NOMO-1 (cell line): ENCODE data around the gene TRIM32.
A peak's percentile ranks its signal among the peaks of the same experiment; 100 is the strongest.
"Not testable (repeated sequence)": the region's sequence is repeated elsewhere in the genome, so short reads cannot be mapped to it uniquely, and the experiment has no call there.

Source experiments
- DNase-seq, 2 experiments: peaks; one replicate each; lab custom pipeline; 2025; ENCODE audit not compliant: unreplicated experiment in 2 of 2; lab: John Stamatoyannopoulos, UW

The TRIM32 gene

GRCh38 chr9:116674210-116674980, 12.7 kb upstream of the TRIM32 start:
- no peak for DNase-seq

DNA sequence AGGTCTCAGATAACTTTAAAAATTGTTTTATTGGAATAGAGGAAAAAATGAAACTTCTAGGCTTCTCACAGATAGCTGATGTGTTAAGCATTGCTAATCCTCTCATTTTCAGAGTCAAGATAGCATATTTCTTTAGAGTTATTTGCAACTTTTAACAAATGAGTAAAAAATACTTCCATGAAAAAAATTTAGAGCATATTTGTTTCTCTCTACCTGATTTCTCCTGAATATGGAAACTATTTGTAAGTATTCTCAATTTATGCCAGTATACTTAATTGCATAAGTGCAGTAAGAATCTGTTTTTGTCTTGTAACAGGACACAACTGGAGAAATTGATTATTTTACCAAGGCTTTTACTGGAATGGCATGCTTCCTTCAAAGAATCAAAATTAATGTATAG, 3.6 kb upstream of the TRIM32 start:
- DNase-seq, result no peak

DNA sequence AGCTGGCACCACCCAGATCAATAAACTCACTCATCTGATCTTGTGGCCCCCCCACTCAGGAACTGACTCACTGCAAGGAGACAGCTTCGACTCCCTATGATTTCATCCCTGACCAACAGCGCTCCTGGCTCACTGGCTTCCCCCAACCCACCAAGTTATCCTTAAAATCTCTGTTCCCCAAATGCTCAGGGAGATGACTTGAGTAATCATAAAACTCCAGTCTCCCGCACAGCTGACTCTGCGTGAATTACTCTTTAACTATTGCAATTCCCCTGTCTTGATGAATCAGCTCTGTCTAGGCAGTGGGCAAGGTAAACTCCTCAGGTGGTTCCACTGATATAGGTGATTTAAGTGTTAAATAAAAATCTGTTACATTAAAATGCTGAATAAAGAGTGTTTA, 1.9 kb upstream of the TRIM32 start:
- DNase-seq, result no peak

- DNase-seq, result no peak
These were observed 970 bp upstream of the TRIM32 start for GRCh38 chr9:116686135-116686534.

DNA sequence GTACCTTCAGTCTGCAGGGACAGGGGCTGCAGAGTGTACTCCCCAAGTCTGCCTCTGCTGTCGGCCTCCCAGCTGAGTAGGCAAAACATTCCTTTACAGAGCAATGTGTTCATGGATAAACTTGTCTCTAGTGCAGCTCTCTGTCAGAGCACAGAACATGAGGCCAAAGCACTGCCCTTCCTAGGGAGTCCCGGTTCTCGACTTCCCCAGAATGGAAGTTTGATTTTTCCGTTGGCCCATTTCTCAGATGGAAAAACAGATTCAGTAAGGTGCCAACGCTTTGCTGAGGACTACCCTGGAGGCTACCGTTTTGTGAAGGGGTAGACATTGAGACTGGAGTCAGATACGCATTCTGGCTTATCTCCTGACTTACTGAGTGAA, 422 bp upstream of the TRIM32 start:
- no peak for DNase-seq

GRCh38 chr9:116687754-116688135, 640 bp downstream of the TRIM32 start:
- DNase-seq, result peak in 1 of 2 experiments; percentile 13

- peak; percentile 13 to 21 for DNase-seq
These were observed 1.8 kb downstream of the TRIM32 start for GRCh38 chr9:116688806-116689485.

DNA sequence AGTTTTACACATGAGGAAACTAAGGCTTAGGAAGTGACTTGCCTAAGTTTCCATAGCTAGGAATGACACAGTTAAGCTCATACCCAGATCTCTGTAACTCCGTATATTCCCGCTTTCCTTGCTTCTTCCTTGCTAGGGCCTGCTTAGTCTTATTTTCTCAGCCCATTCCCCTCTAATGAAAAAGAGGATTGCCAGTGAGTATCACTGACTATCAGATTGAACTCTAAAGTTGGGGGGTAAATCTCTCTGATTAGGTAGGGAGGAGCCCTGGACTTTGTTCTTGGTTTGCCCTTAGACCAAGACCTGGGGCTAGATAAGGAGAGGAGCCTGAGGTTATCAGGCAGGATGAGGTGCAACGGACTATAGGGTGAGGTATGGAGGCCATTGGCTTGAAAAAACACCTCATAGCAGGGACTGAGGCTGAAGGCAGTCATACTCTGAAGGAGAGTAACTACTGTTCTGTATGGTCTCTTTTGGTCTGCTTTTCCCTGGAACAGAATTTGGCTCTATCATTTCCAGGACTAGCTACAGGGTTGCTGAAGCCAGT, 2.5 kb downstream of the TRIM32 start:
- DNase-seq, result no peak

- not testable (repeated sequence) for DNase-seq
These were observed 3.7 kb downstream of the TRIM32 start for GRCh38 chr9:116690805-116691204.

- no peak for DNase-seq
These were observed 4.5 kb downstream of the TRIM32 start for GRCh38 chr9:116691607-116692006.

GRCh38 chr9:116692616-116693015, 5.5 kb downstream of the TRIM32 start:
- peak in 1 of 2 experiments; percentile 28 for DNase-seq

DNA sequence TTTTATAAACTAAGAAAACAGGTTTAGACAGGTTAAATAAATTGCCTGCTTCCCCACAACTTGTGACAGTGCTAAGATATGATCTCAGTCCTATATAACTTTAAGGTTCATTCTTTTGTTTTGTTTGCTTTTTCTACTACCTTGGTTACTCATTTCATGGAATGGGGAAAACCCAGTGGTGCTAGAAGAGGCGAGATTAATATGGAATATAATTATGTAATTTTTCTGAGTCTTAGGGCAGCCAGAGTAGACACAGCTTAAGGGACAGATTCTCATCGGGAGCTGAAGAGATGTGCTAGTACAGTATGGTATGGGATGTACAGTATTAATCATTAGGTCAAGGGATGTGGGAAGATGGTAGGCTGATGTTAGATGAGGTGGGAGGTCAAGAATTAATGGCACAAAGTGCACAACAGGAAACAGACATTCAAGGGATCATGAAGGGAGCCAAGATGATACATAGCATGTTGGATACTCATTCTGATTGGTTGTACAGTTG, 6.2 kb downstream of the TRIM32 start:
- DNase-seq, result no peak

- DNase-seq, result no peak
These were observed 7.7 kb downstream of the TRIM32 start for GRCh38 chr9:116694785-116695291.

DNA sequence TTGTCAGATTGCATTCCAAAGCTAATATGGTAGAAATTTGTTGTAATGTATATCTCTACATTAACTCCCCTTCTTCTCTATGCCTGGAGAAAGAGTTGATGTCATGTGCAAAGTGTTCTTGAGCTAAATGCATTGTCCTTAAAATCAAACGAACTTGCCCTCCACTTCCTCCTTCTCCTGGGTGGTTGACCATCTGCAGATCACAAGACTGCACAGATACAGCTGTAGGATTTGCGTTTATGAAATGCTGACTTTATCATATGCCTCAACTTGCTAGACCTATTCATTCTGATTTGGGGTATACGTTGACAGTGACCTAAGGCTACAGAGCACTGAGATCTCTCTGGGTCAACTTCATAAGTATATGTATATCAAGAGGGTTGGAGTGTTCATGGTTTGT, 8.3 kb downstream of the TRIM32 start:
- DNase-seq, result no peak

DNA sequence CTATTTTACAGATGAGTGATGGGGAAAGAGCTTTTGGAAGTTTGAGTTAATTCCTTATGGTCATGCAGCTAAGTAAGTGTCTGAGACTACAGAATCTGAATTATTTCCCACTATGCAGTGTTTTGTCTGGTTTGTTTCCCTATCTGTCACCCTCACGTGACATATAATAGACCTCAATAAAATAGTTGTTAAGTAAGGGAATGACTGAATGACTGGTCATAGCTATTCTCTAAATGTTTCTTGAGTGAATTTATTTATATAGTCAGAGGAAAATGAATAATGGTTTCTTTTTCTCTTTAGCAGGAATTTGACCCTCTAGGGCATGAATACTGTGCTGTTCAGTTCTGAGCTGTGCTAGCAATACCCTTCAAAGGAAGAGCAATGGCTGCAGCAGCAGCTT, 10.3 kb downstream of the TRIM32 start:
- no peak for DNase-seq

GRCh38 chr9:116697887-116698286, 10.8 kb downstream of the TRIM32 start:
- DNase-seq, result no peak

DNA sequence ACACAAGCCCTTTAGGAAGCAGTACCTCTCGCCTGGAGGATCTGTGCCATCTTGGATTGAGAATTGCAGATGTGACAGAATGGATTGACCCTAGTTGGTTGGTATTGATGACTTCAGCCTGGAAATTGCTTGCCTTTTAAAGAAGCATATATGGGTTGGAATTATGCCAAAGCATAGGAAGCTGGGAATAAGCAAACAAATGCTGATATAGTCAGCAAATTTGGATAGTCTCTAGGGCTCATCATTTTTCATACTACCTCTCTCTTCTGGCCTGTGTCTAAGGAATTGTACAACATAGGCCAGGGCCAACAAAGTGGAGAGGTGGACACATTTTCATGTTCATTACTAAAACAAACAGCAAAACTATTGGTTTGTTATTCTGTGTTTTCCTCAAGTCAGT, 13.2 kb downstream of the TRIM32 start:
- no peak for DNase-seq

DNA sequence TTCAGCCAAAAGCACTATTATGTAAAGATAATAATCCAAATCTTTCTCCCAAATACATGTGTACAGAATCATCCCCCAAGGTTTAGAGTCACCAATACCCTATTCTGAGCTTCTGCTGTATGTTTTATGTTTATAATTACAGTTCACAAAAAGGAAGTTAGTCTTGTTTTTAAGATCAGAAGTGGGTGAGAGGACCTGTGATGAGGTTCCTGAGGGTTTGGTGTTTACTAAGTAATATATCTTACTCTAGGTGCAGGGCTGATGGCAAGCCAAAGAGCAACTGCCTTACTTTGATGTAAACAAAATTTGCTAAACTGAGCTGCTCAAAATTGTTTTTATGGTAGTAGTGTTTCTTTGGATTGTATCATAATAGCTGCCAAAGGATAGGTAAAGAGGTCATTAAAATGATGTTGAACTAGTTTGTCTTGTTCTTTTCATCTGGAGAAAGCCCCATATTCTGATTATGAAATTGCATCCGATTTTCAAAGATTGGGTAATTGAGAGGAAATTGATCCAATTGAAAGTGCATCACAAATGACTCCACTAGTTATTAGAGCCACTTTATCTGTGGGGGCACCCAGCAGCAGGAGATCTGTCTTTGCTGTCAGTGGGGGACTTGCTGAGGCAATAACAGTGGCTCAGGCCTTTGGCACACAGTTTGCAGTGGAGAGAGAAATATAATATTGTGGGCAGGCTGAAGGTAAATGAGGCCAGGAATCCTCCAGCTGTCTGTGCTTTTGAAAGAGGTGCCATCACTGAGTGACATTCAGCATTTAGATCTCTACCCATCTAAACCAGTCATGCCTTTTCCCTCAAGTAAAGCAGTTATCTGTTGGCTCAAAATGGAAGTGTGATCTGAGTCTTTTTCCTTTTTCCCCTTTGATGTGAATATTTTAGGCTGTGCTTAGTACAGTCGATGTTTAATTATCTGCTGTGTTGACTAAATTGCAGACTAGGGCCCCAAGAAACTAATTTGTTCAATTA, 14.1 kb downstream of the TRIM32 start:
- no peak for DNase-seq

DNA sequence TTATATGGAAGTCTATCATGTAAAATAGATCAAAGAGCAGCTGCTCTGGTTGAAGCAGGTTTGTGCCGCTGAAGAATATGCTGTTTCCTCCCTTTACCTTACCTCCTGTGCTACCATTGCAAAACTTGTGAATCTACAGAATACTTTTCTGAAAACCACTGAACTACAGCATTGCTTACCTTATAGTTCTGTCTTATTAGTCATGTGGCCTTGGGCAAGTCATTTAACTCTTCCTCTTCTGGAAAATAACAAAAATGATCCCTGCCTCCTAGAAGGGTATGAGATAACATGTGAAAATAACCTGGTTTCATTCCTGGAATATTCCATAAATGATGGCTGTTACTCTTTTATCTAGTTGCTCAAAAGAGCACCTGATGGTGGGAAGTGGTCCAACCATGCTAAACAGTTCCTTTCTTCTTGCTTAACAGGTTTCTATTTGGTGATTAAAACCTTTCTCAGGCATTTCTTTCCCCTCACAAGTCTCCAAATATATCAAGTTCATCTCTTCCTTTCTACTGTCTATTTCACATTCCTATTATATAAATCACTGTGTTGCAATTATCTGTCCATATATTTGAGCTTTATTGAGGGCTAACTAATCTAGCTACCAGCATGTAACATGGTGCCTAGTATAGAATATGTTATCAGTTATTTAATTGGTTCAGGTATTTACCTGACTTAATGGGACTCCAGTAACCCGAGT, 15.0 kb downstream of the TRIM32 start:
- DNase-seq, result no peak

DNA sequence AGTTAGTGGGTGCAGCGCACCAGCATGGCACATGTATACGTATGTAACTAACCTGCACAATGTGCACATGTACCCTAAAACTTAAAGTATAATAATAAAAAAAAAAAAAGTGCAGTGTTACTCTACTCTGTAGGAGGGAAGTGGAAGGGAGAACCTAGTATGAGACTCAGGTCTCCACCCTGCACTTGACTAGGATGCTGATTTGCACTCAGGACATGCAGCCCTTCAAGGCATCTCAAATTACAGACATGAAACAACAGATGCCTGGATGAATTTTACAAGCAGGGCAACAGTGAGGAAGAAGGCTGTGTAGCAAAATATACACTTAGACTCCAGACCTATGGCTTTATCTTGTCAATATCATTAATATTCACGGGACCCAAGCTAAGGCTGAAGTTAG, 16.5 kb downstream of the TRIM32 start:
- no peak for DNase-seq
